ENCODE results near the gene IDH2. TPM values are rescaled to one million over a fixed set of nuclear protein-coding genes. Genes with fewer than 3 reads are reported as not detected.

The IDH2 gene
- total and polyA plus RNA-seq, 2 of the 13 experiments (the other 11 are each of a cell fraction or from before 2014, with no cell fraction given) = 121 to 145 TPM

- no peak for TF ChIP-seq RNF219 (CRISPR knock-in tag; IDR thresholded peaks at IDR 0.05)
- no peak for TF ChIP-seq ZNF781 (CRISPR knock-in tag; IDR thresholded peaks at IDR 0.05; ENCODE audit: borderline replicate concordance, not compliant biosample characterization)
- TF ChIP-seq, protein P1, sequence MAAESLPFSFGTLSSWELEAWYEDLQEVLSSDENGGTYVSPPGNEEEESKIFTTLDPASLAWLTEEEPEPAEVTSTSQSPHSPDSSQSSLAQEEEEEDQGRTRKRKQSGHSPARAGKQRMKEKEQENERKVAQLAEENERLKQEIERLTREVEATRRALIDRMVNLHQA (CRISPR knock-in tag; IDR thresholded peaks at IDR 0.05) = no peak
- no peak for TF ChIP-seq NR2C2 (CRISPR knock-in tag; IDR thresholded peaks at IDR 0.05; ENCODE audit: borderline replicate concordance)
- TF ChIP-seq CEBPB (IDR thresholded peaks at IDR 0.05; ENCODE audit: borderline replicate concordance, low read depth, low read length) = no peak
- TF ChIP-seq MTF2 (CRISPR knock-in tag; IDR thresholded peaks at IDR 0.05; ENCODE audit: borderline replicate concordance) = no peak
- 0 out of 2 replicates have a peak, but pooled peaks have one; percentile 31 for TF ChIP-seq ZNF605 (CRISPR knock-in tag; IDR thresholded peaks at IDR 0.05)
- TF ChIP-seq RBM39 (IDR thresholded peaks at IDR 0.05; ENCODE audit: low read depth, low read length, poor library complexity, severe bottlenecking) = no peak
- TF ChIP-seq ZNF629 (CRISPR knock-in tag; conservative IDR thresholded peaks at IDR 0.05) = 0 out of 2 replicates have a peak, but pooled peaks have one; percentile 15
- TF ChIP-seq UBTF (CRISPR knock-in tag; IDR thresholded peaks at IDR 0.05) = peak; percentile 29; the same call in 1 of the 2 replicates
- TF ChIP-seq, protein P2, sequence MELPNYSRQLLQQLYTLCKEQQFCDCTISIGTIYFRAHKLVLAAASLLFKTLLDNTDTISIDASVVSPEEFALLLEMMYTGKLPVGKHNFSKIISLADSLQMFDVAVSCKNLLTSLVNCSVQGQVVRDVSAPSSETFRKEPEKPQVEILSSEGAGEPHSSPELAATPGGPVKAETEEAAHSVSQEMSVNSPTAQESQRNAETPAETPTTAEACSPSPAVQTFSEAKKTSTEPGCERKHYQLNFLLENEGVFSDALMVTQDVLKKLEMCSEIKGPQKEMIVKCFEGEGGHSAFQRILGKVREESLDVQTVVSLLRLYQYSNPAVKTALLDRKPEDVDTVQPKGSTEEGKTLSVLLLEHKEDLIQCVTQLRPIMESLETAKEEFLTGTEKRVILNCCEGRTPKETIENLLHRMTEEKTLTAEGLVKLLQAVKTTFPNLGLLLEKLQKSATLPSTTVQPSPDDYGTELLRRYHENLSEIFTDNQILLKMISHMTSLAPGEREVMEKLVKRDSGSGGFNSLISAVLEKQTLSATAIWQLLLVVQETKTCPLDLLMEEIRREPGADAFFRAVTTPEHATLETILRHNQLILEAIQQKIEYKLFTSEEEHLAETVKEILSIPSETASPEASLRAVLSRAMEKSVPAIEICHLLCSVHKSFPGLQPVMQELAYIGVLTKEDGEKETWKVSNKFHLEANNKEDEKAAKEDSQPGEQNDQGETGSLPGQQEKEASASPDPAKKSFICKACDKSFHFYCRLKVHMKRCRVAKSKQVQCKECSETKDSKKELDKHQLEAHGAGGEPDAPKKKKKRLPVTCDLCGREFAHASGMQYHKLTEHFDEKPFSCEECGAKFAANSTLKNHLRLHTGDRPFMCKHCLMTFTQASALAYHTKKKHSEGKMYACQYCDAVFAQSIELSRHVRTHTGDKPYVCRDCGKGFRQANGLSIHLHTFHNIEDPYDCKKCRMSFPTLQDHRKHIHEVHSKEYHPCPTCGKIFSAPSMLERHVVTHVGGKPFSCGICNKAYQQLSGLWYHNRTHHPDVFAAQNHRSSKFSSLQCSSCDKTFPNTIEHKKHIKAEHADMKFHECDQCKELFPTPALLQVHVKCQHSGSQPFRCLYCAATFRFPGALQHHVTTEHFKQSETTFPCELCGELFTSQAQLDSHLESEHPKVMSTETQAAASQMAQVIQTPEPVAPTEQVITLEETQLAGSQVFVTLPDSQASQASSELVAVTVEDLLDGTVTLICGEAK (IDR thresholded peaks at IDR 0.05) = no peak
- TF ChIP-seq, protein P2 (CRISPR knock-in tag; IDR thresholded peaks at IDR 0.05) = no peak
- no peak for TF ChIP-seq PAF1 (CRISPR knock-in tag; IDR thresholded peaks at IDR 0.05)
Measured at GRCh38 chr15:90126596-90127435, 24.5 kb upstream of the IDH2 start (continued).
